HG03432 (cell line): ENCODE data around the gene NPR3.

Source experiments
- ATAC-seq: cut with Tn5 transposase; IDR thresholded peaks from one replicate; pipeline ENCODE4 v1.9.1; 2021; ENCODE audit warnings: mild to moderate bottlenecking, moderate library complexity; ENCODE audit not compliant: unreplicated experiment

The NPR3 gene

GRCh38 chr5:32710550-32711361, at the start of gene NPR3:
Gene NPR3, plus strand, starts transcription at chr5:32711321. Its CDS starts 456 bp downstream, at chr5:32711777.
- peak; percentile 15 for ATAC-seq

GRCh38 chr5:32664523-32664922, 46.6 kb upstream of the NPR3 start:
- no peak for ATAC-seq

- ATAC-seq = no peak
Measured at GRCh38 chr5:32668552-32668951, 42.6 kb upstream of the NPR3 start.

GRCh38 chr5:32673272-32673671, 37.8 kb upstream of the NPR3 start:
- no peak for ATAC-seq

- ATAC-seq = no peak
Measured at GRCh38 chr5:32677023-32677422, 34.1 kb upstream of the NPR3 start.

- ATAC-seq = no peak
Measured at GRCh38 chr5:32678472-32678871, 32.6 kb upstream of the NPR3 start.

- ATAC-seq = no peak
Measured at GRCh38 chr5:32679218-32679617, 31.9 kb upstream of the NPR3 start.

GRCh38 chr5:32680183-32680582, 30.9 kb upstream of the NPR3 start:
- no peak for ATAC-seq

GRCh38 chr5:32683125-32683524, 28.0 kb upstream of the NPR3 start:
- ATAC-seq = no peak

- ATAC-seq = no peak
Measured at GRCh38 chr5:32684260-32684659, 26.9 kb upstream of the NPR3 start.

GRCh38 chr5:32686799-32687498, 24.2 kb upstream of the NPR3 start:
- ATAC-seq = no peak

- no peak for ATAC-seq
Measured at GRCh38 chr5:32687499-32687831, 23.7 kb upstream of the NPR3 start.

- ATAC-seq = no peak
Measured at GRCh38 chr5:32690153-32690552, 21.0 kb upstream of the NPR3 start.

- ATAC-seq = no peak
Measured at GRCh38 chr5:32690666-32691065, 20.5 kb upstream of the NPR3 start.

GRCh38 chr5:32692036-32692746, 18.9 kb upstream of the NPR3 start:
- no peak for ATAC-seq

GRCh38 chr5:32703957-32704356, 7.2 kb upstream of the NPR3 start:
- ATAC-seq = no peak

- ATAC-seq = no peak
Measured at GRCh38 chr5:32707418-32707997, 3.6 kb upstream of the NPR3 start.

- no peak for ATAC-seq
Measured at GRCh38 chr5:32708949-32709348, 2.2 kb upstream of the NPR3 start.

- ATAC-seq = peak; percentile 71
Measured at GRCh38 chr5:32709750-32710549, 1.2 kb upstream of the NPR3 start.

- ATAC-seq = no peak
Measured at GRCh38 chr5:32711362-32711680, 200 bp downstream of the NPR3 start.
